ENCODE data around the gene KCNN1.

KCNN1 gene

GRCh38 chr19:17966550-17967256 is at the start of gene KCNN1:
KCNN1 (plus strand) TSS chr19:17967107; CDS start chr19:17973889, 6,782 bp downstream.
- in situ Hi-C loops (cut with HindIII; ENCODE audit: low sequenced_read_pairs) = no loop called here

- in situ Hi-C loops (cut with HindIII; ENCODE audit: low sequenced_read_pairs) = loop anchor here (5.0 kb wide), 1 partner anchor 34 kb away; no protein-coding TSS in a partner anchor
Measured at GRCh38 chr19:17918151-17918550, 48.8 kb upstream of the KCNN1 start.

GRCh38 chr19:17919122-17919521 is 47.8 kb upstream of the KCNN1 start:
- in situ Hi-C loops (cut with HindIII; ENCODE audit: low sequenced_read_pairs) = loop anchor here (5.0 kb wide), 1 partner anchor 33 kb away; no protein-coding TSS in a partner anchor

GRCh38 chr19:17920527-17920926 is 46.4 kb upstream of the KCNN1 start:
- in situ Hi-C loops (cut with HindIII; ENCODE audit: low sequenced_read_pairs) = no loop called here

- in situ Hi-C loops (cut with HindIII; ENCODE audit: low sequenced_read_pairs) = no loop called here
Measured at GRCh38 chr19:17922138-17922537, 44.8 kb upstream of the KCNN1 start.

GRCh38 chr19:17926044-17926443 is 40.9 kb upstream of the KCNN1 start:
- in situ Hi-C loops (cut with HindIII; ENCODE audit: low sequenced_read_pairs) = no loop called here

GRCh38 chr19:17929056-17929455 is 37.9 kb upstream of the KCNN1 start:
- in situ Hi-C loops (cut with HindIII; ENCODE audit: low sequenced_read_pairs) = no loop called here

- in situ Hi-C loops (cut with HindIII; ENCODE audit: low sequenced_read_pairs) = no loop called here
Measured at GRCh38 chr19:17931532-17932191, 35.2 kb upstream of the KCNN1 start.

GRCh38 chr19:17932485-17933338 is 34.2 kb upstream of the KCNN1 start, which contains the start of gene CCDC124:
CCDC124 (plus strand) TSS chr19:17933015; CDS start chr19:17936421, 3,406 bp downstream.
- in situ Hi-C loops (cut with HindIII; ENCODE audit: low sequenced_read_pairs) = no loop called here

GRCh38 chr19:17933414-17934129 is 33.3 kb upstream of the KCNN1 start:
- in situ Hi-C loops (cut with HindIII; ENCODE audit: low sequenced_read_pairs) = no loop called here

GRCh38 chr19:17936379-17936778 is 30.5 kb upstream of the KCNN1 start:
- in situ Hi-C loops (cut with HindIII; ENCODE audit: low sequenced_read_pairs) = no loop called here

GRCh38 chr19:17937371-17937900 is 29.5 kb upstream of the KCNN1 start:
- in situ Hi-C loops (cut with HindIII; ENCODE audit: low sequenced_read_pairs) = no loop called here

- in situ Hi-C loops (cut with HindIII; ENCODE audit: low sequenced_read_pairs) = no loop called here
Measured at GRCh38 chr19:17938092-17938845, 28.6 kb upstream of the KCNN1 start.

GRCh38 chr19:17942181-17942580 is 24.7 kb upstream of the KCNN1 start:
- in situ Hi-C loops (cut with HindIII; ENCODE audit: low sequenced_read_pairs) = no loop called here

- in situ Hi-C loops (cut with HindIII; ENCODE audit: low sequenced_read_pairs) = no loop called here
Measured at GRCh38 chr19:17942582-17943273, 24.2 kb upstream of the KCNN1 start.

GRCh38 chr19:17943274-17944221 is 23.4 kb upstream of the KCNN1 start:
- in situ Hi-C loops (cut with HindIII; ENCODE audit: low sequenced_read_pairs) = no loop called here

GRCh38 chr19:17944301-17944700 is 22.6 kb upstream of the KCNN1 start:
- in situ Hi-C loops (cut with HindIII; ENCODE audit: low sequenced_read_pairs) = no loop called here

All from endothelial cell of hepatic sinusoid (primary cell).